GM19467 (cell line): ENCODE measurements around the gene ERMP1.
"Not testable (repeated sequence)": the region's sequence is repeated elsewhere in the genome, so short reads cannot be mapped to it uniquely, and the experiment has no call there.

Source experiments
- ATAC-seq: cut with Tn5 transposase; IDR thresholded peaks from one replicate; pipeline ENCODE4 v1.9.1; 2021; ENCODE audit warnings: mild to moderate bottlenecking, moderate library complexity; ENCODE audit not compliant: unreplicated experiment

ERMP1 gene, protein sequence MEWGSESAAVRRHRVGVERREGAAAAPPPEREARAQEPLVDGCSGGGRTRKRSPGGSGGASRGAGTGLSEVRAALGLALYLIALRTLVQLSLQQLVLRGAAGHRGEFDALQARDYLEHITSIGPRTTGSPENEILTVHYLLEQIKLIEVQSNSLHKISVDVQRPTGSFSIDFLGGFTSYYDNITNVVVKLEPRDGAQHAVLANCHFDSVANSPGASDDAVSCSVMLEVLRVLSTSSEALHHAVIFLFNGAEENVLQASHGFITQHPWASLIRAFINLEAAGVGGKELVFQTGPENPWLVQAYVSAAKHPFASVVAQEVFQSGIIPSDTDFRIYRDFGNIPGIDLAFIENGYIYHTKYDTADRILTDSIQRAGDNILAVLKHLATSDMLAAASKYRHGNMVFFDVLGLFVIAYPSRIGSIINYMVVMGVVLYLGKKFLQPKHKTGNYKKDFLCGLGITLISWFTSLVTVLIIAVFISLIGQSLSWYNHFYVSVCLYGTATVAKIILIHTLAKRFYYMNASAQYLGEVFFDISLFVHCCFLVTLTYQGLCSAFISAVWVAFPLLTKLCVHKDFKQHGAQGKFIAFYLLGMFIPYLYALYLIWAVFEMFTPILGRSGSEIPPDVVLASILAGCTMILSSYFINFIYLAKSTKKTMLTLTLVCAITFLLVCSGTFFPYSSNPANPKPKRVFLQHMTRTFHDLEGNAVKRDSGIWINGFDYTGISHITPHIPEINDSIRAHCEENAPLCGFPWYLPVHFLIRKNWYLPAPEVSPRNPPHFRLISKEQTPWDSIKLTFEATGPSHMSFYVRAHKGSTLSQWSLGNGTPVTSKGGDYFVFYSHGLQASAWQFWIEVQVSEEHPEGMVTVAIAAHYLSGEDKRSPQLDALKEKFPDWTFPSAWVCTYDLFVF

DNA sequence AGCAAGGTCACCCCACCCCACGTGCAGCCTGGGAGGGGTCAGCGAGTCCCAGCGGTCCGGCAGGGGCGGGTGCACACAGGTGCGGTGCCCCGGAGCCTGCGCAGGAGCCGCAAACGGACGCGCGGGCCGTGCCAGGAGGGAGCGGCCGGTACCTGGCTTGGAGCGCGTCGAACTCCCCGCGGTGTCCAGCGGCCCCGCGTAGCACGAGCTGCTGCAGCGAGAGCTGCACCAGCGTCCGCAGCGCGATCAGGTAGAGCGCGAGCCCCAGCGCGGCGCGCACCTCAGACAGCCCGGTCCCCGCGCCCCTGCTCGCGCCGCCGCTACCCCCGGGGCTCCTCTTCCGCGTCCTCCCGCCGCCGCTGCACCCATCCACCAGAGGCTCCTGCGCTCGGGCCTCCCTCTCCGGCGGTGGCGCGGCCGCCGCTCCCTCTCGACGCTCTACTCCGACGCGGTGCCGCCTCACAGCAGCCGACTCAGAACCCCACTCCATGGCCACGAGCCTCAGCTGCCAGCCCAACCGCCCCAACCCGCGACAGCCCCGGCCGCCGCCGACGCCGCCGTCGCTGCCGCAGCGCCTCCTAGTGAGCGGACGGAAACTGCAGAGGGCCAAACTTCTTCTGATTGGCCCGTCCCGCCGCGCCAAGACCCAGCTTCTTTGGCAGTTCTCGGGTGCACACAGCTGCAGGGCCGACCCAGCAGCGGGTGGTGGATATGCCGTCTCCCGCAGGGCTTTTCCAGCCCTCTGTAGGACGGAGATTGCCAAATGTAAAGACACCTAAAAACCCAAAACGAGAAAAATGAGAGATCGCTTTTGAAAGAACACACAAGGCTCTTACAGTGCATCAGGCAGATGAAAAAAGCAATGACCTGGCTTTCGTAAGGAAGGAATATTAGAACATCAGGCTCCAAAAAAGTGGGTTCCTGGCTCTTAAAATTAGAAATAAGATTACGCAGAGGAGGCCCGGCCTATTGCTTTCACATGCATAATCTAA lies at the start of gene ERMP1:
ERMP1 (minus strand) TSS at position 580 of the 992 bp plus-strand sequence; CDS start at position 490, 90 bp downstream.
- ATAC-seq, result peak; percentile 75

DNA sequence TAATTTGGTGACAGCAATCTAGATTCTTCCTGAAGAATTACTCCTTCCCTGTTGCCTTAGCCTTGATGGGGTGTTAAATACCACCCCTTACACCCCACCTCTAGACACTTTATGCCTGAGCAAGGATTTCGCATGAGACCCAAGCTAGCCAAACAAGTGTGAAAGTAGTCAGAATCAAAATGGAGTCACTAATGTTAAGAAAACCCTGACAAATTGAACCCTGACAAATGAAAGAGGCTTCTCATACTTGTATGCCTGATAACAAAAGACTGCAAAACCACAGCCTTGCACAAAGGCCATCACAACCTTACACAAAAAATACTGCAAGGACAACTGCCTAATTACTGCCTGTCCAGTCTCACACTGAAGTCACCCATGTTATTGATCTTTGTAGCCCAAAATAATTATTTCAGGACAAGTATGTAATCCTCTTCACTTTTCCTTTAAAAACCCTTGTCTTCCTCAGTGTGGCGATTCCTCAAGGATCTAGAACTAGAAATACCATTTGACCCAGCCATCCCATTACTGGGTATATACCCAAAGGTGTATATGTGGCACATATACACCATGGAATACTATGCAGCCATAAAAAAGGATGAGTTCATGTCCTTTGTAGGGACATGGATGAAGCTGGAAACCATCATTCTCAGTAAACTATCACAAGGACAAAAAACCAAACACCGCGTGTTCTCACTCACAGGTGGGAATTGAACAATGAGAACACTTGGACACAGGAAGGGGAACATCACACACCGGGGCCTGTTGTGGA lies 49.5 kb upstream of the ERMP1 start:
- not testable (repeated sequence) for ATAC-seq

DNA sequence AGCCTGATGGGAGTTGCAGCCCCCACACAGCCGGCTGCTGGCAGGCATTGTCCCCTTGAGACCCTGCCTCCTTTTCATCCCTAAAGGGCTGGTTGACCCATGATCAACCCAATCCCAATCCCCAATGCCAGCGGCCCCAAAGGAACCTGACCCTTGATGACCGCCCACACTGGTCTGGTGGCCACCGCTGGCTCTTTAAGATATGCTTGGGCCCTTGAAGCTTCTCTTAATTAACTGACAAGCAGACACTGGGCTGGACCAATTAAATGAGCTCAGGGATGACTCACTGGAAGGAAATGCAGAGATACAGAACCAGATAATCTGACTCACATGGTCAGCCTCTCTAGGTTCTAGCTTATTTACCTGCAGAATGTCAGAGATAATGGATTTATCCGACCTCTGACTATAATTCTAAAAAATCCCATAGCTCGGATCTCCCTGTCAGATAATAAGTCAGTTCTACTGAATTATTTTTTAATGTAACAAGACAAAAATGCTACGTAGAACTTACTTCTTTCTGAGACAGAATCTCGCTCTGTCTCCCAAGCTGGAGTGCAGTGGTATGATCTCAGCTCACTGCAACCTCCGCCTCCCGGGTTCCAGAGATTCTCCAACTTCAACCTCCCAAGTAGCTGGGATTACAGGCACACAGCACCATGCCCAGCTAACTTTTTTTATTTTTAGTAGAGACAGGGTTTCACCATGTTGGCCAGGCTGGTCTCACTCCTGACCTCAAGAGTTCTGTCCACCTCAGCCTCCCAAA lies 46.7 kb upstream of the ERMP1 start:
- no peak for ATAC-seq

DNA sequence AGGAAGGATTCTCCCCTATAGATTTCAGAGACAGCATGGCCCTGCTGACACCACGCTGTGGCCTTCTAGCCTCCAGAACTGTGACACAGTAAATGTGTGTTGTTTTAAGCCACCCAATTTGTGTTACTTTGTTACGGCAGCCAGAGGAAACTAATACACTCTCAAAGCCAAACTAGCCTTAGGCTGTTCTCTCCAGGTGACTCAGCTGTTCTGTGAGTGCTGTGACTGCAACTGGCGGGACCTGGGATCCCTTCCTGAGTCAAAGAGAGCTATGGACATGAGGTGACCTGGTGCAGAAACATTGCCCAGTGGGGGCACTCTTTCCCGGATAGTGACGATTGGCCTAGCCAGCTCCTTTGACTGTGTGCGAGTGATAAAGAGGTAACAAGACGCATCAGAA lies 43.8 kb upstream of the ERMP1 start:
- ATAC-seq, result no peak

DNA sequence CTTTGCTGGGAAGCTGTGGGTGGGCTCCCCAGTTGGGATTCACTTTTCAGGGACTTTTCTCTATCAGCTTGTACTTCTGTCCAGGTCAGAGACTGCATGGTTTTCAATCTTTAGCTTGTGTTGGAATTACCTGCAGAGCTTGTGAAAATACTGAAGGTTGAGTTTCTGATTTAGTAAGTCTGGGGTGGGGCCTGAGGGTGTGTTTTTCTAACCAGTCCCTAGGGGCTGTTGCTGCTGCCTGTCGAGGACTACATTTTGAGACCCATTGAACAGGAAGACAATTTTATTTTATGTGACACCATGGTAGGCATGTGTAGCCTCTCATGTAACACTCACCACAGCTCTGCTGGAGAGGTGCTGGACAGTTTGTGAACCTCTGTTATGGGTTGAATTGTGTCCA lies 43.1 kb upstream of the ERMP1 start:
- ATAC-seq, result no peak

DNA sequence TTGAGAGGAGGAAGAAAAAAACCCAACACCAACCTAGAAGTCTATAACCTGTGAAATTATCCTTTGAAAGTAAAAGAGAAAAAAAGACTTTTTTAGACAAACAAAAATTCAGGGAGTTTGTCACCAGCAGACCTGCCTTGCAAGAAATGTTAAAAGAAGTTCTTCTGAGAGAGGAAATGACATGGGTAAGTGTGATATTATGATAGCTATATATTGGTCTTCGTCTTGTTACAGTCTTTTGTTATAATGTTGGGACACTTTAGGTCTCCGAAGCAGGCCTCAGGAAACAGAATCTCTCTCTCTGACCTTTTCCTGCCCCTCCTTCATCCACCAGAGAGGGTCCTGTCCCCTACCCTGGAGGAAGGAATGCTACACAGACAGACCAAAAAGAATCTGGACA lies 41.1 kb upstream of the ERMP1 start:
- no peak for ATAC-seq

DNA sequence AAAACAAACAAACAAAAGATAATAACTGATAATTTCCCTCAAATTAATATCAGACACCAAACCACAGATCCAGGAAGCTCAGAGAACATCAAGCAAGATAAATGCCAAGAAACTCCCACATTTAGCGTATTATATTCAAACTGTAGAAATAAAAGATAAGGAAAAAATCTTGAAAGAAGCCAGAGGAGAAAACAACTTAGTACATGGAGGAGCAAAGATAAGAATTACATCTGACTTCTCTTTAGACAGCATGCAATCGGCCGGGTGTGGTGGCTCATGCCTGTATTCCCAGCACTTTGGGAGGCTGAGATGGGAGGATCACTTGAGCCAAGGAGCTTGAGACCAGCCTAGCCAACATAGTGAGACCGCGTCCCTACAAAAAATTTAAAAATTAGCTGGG lies 40.5 kb upstream of the ERMP1 start:
- no peak for ATAC-seq

DNA sequence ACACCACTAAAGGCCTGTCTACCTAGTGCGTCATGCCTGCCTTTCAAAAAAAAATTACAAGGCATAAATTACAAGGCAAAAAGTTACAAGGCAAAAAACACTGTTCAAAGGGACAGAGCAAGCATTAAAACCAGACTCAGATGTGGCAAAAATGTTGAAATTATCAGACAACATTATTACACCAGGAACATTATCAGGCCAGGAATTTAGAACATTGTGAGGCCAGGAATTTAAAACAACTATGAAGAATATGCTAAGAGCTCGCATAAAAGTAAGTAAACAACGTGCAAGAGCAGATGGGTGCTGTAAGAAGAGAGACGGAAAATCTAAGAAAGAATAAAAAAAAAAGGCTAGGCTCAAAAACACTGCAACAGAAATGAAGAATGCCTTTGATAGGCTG lies 39.6 kb upstream of the ERMP1 start:
- no peak for ATAC-seq

DNA sequence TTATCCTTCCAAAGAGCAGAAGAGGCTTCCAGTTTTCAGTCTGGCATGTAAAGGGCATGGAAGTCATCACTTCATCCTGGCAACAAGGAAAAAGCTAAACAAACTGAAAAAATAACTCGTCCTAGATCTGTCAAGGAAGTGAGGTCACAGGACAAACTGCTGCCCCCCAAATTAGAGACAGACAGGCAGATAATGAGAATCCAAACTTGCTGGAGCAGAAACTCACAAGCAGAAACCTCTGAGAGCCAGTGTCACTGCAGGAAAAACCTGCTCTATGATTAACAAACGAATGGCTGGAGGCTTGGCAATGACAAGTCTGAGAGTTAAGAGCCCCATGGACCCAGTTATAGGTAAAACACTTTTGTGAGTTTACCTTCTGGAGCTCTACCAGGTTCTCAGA lies 38.9 kb upstream of the ERMP1 start:
- ATAC-seq, result no peak

DNA sequence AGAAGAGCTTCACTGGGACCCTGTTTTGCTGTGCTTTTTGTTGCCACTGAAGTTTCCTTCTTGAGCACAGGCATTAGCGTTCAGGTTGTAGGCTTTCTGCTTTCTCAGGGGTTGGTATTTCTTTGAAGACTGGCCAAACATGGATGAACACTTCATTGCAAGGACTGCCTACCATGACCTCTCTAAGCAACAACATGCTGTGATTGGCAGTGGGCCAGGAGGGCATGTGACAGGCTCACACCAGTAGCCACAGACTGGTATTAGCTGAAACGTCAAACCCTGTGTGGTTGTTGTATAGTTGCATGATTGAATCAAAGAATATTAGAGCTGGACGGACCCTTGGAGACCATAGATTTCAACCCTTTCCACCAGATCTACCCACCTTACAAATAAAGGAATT lies 37.8 kb upstream of the ERMP1 start:
- no peak for ATAC-seq

DNA sequence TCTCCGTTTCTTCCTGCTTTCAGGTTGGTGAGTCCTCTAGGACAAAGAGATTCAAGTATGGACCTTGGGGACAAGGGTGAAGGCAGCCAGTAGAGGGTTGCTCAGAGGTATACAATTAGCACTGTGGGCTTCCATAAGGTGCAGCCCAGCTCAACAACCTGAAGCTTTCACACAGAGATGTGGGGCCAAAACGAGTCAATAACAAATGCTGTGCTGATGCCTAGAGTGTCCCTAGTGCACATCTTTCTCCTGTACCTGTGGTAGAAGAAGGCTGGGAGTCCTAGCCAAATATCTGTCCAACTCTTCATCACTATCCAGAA lies 37.1 kb upstream of the ERMP1 start:
- ATAC-seq, result no peak

DNA sequence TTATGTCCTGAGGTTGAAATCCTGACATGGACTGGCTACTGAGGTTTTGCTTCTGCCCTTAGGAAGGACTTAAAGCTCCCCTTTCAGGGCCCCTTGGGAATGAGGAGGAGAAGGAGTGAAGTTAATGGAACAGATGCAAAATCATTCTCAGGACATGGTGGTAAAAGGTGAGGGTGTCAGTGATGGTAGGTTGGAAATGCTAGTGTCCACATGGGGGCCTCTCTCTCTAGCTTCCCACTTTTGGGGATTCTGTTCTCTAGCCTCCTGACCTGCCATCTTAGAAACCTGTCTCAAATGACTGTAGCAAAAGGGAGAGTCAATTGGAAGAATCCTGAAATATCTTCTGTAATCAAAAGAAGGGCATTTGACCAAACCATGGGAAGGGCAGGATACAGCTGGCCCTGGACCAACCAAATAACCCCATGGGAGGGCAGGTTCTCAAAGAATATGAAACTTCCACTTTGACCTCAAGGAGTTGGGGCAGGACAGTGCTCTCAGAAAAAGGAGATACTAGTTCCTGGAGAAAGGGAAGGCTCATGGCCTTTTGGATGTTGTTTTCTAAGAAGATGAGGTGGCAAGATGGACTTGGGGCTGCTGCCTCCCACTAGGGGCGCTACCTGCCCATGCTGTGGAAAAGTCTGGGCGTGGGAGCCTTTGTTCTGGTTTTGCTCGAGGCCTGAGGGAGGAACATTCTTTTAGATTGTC lies 36.5 kb upstream of the ERMP1 start:
- no peak for ATAC-seq

DNA sequence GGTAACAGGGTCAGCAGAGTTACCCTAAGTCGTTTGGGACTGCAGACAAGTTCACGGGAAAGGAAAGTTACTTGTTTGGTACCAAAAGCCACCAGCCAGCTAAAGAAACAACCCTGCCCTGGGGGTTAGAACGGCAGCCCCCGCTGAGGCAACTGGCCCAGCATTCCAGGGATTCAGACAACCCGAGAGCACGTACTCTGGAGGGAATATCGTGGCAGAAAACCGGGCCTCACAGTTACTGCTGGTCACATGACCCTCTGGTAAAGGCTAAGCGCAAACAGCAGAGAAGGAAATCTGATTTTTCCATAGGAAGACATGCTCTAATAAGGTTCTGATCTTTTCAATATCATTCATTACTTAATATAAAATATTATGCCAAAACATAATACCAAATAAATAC lies 35.3 kb upstream of the ERMP1 start:
- no peak for ATAC-seq

DNA sequence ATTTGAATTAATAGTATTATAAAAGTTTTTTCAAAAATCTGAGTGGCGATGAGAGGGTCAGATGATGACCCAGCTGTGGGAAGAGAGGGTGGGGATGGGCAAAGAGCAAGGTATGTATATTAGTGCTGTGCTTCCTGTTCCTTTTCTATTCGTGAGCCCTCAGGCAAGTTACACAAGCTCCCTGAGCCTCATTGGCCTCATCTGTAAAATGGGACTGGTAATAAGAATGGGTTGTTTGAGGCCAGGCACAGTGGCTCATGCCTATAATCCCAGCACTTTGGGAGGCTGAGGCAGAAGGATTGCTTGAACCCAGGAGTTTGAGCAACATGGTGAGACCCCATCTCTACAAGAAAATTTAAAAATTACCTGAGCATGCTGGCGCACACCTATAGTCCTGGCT lies 33.8 kb upstream of the ERMP1 start:
- ATAC-seq, result no peak

DNA sequence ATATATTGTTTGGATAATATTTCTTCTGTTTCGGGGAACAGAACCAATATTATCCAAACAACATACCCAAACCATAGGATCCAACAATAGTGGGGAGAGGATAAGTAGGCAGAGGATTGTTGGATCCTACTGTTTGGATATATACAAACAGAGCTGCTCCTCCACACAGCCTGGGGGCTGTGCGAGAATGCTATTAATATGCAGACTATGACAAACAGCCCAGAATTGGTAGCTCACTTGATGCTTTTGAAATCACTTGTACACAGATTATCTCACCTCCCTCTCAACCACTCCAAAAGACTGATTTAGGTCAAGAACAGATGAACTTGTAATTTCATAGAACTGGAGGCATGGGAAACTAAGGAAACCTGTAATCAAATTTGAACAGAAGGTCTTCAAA lies 33.4 kb upstream of the ERMP1 start:
- no peak for ATAC-seq

DNA sequence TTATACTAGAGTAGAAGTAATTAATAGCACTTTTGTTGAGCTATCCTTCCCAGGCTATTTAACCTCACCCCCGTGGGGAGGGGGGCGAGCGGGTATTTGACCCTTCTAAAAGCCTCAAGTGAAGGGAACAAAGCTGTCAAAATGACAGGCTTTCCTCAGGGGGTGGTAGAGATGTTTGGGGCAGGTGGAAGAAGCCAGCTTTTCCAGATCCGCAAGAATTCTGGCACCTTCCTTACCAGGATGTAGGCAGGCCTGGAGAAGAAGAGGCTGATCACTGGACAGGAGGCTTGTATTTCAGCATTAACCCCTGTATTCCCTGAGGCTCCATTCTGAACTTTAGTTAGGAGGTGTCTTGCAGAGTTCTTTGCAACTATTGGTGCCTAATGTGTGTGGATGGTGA lies 31.5 kb upstream of the ERMP1 start:
- no peak for ATAC-seq

DNA sequence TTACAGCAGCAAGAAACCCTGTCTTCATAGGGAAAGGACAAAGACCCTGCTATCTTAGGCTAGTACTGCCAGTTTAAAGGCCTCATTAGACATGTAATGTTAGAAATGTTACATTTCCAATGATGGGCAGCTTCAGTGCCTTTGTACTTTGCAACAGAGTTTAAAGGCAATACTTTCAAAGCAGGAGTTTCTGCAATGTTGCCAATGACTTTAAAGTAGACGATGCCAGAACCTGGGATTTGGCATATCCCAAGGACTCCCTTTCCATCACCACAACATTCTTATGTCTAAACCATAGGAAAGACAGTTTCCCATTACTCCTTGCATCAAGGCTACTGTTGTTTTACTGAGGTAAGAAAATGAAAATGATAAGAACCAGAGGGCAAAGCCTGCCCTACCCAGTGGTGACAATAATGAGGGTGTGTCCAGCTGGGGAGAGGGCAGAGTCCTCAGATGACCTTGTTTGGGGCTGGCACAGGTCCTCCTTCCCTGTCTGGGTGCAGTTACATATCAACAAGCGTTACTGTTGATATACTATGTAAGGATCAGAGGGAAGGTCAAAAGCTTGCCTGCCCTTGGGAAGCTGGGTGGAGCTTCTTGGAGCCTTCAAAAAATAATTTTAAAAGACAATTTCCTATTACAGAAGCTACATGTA lies 30.3 kb upstream of the ERMP1 start:
- no peak for ATAC-seq

DNA sequence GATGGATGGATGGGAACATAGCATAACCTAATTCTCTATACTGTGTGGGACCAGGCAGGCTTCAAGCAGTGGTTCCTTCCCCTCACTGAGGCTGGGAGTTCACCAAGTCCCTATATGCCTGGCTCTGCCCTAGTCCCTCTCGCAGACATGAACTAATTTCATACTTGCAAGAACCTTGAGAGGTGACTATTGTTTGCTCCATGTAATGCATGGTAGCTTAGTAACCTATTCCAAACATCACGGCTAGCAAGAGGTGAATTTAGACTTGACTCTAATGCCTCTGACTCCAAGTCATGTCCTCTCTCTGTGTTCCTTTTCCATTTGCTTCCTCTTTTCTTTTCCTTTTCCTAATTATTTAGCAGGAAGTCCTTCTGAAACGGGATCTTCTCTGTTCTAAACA lies 25.9 kb upstream of the ERMP1 start:
- no peak for ATAC-seq
